HG03139 (cell line): ENCODE data around the gene MARCHF6.
"Not testable (repeated sequence)": the region's sequence is repeated elsewhere in the genome, so short reads cannot be mapped to it uniquely, and the experiment has no call there.

Experiments
- ATAC-seq: cut with Tn5 transposase; IDR thresholded peaks from one replicate; pipeline ENCODE4 v1.9.1; 2021; ENCODE audit not compliant: unreplicated experiment

MARCHF6 gene

GRCh38 chr5:10353241-10354047, at the start of gene MARCHF6:
MARCHF6 (plus strand) TSS chr5:10353695; CDS start chr5:10353899, 204 bp downstream.
- peak; percentile 88 for ATAC-seq

- ATAC-seq = no peak
Observed at GRCh38 chr5:10303699-10304170, 49.8 kb upstream of the MARCHF6 start.

DNA sequence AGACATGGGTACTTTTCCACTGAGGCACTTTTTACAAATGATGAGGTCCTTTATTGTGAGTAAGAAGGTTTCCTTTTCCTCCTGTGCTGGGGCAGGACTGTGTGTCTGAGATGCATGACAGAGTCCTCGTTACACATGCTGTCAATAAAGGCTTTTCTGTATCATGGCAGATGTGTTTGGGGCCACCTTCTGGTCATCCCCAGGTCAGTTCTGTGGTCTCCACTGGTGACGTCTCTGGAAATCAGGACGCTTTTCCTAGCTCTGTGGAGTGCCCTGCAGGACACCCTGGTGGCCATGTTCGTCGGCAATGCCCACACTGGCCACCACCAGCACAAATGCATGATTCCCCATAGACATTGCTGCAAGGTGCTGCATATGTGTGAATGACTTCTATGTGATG, 48.6 kb upstream of the MARCHF6 start:
- ATAC-seq = no peak

DNA sequence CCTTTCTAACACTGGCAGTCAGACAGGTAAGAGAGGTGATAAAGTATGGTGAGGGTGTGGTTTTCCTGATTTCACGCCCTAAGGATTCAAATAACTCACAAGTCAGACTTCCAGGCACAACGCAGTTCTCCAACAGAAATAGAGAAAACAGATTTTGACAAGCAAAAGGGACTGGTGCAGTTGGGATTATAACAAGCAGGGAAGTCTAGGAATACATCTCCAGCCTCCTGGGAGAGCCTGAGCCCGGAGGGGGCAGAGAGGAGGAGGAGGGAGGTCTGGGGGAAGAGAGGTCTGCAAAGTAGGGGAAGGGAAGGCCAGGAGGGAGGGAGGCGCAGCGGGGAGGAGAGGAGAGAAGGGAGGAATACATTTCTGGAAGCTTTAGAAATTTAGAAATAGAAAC, 47.4 kb upstream of the MARCHF6 start:
- no peak for ATAC-seq

- no peak for ATAC-seq
Observed at GRCh38 chr5:10306806-10307205, 46.7 kb upstream of the MARCHF6 start.

GRCh38 chr5:10307206-10308148, 46.0 kb upstream of the MARCHF6 start, which contains the start of gene CMBL:
CMBL (minus strand) TSS chr5:10307902; CDS start chr5:10290762, 17,140 bp downstream.
- peak; percentile 89 for ATAC-seq

- ATAC-seq = no peak
Observed at GRCh38 chr5:10308844-10309243, 44.7 kb upstream of the MARCHF6 start.

DNA sequence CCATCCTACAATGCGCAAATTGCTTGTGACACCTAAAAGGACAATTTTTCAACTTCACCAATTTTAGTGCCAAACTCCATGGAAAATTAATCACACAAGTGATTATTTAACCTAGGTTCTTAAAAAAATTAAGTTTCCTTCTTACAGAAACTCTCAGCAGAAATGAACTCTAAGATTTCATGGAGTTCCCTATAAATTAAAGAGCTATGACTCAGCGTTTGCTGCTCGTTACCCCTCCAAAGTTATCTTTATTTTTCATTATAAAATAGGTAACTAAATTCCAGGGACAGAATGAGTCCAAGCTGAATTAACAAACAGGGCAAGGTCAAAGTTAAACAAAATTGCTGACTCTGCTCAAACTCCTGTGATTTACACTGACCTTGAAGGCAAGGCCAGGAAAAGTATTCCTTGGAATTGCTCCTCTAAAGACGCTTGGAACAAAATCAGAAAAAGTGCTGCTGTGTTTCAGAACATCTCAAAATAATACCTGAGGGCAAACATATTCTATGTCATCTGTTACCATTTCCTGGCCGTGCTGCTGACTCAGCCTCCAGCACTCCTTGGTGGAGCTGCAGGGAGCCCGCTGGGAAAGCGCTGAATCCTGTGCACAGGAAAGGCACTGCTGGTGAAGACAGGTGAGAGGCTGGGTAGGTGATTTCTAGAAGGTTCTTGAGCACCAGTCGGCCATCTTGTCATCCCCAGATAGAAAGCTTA, 43.3 kb upstream of the MARCHF6 start:
- no peak for ATAC-seq

DNA sequence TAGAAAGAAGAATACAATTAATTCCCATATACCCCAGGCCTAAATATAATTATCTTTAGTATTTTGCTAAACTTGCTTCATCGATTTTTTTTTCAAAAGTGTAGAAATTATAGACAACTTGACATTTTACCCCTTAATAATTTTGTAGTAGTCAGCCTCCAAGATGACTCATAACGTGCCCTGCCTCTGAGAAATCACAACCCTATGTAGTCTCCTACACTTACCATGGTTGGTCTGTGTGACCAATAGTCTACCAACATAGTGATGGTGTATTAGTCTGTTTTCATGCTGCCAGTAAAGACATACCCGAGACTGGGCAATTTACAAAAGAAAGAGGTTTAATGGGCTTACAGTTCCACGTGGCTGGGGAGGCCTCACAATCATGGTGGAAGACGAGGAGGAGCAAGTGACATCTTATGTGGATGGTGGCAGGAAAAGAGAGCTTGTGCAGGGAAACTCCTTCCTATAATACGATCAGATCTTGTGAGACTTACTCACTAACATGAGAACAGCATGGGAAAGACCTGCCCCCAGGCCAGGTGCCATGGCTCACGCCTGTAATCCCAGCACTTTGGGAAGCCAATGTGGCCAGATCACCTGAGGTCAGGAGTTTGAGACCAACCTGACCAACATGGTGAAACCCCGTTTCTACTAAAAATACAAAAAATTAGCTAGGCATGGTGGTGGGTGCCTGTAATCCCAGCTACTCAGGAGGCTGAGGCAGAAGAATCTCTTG, 42.5 kb upstream of the MARCHF6 start:
- ATAC-seq = not testable (repeated sequence)

DNA sequence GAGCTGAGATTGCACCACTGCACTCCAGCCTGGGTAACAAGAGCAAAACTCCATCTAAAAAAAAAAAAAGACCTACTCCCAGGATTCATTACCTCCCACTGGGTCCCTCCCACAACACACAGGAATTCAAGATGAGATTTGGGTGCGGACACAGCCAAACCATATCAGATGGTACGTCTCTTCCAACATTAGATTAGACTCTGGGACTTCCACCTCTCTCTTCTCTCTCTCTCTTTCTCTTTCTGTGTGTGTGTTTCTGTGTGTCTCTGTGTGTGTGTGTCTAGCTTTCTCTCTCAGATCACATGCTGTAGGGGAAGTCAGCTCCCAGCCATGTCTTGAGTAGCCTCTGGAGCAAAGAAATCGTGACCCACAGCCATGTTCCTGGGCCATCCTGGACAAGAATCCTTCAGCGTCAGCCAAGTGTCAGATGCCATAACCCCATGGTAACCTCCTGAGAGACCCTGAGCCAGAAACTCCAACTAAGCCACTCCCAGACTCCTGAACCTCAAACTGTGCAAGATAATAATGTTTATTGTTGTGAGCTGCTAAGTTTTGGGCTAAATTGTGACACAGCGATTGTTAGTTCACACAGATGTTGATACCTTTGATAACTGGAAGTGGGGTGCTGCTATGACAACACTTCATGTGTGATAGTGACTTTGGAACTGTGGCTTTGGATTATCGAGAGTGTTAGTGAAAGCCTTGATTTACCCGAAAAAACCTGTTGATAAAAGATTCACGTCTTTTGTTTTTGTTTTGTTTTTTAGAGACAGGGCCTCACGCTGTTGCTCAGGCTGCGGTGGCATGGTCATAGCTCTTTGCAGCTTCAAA, 41.7 kb upstream of the MARCHF6 start:
- ATAC-seq = no peak

- ATAC-seq = no peak
Observed at GRCh38 chr5:10315201-10315600, 38.3 kb upstream of the MARCHF6 start.

GRCh38 chr5:10315824-10316509, 37.5 kb upstream of the MARCHF6 start:
- no peak for ATAC-seq

DNA sequence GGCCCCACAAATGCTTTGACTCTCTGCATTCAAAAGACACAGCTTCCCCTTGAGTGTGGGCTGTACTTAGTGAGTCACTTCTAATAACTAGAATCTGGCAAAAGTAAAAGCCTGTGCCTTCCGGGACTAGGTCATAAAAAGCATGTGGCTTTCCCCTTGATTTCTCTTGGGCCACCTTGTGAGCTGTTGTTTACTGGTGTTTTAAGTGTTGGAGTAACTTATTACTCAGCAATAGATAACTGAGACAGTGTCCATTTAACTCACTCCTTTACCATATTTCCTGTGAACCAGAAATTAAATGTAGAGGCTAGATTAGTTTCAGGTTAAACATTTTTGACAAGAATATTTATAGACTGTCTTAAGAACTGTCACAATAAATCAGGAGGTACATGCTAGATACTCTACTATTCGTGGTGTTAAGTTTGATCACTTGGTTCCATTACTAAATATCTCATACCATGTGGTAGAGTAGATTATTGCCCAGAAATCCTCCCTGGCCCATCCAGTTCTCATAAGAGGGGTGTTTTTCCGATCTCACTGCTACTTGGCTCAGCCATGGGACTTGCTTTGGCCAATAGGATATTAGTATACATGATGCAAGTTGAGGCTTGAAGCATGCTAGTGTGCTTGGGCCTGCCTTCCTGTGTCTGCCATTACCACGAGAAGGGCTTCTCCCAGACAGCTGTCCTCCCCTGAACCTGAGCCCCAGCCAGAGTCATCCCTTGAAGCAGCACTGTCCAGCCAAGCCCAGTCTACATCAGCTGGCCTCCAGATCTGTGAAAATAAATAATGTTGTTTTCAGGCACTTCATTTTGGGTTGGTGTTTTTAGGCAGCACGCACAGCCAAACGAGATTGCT, 35.4 kb upstream of the MARCHF6 start:
- peak; percentile 68 for ATAC-seq

GRCh38 chr5:10319202-10319851, 34.2 kb upstream of the MARCHF6 start:
- ATAC-seq = no peak

DNA sequence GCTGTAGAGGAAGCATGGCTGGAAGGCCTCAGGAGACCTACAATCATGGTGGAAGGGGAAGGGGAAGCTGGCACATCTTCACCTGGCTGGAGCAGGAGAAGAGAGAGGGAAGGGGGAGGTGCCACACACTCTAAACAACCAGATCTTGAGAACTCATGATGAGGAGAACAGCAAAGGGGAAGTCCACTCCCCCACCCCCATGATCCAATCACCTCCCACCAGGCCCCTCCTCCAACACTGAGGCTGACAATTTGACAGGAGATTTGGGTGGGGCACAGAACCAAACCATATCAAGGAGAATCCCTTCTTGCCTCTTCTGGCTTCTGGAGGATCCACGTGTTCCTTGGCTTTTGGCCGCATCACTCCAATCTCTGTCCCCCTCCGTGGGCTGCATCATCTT, 32.7 kb upstream of the MARCHF6 start:
- no peak for ATAC-seq

DNA sequence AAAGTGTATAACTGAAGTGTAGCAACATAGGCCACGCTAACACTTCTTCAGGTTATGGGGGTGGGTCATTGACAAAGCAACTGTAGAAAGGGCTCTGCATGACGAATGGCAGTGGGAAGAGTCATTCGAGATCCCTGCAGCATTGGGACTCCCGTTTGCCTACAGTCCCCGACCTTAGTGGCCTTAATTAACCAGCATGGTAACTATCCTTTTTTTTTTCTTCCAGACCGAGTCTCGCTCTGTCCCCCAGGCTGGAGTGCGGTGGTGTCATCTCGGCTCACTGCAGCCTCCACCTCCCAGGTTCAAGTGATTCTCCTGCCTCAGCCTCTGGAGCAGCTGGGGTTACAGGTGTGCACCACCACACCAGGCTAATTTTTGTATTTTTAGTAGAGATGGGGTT, 31.6 kb upstream of the MARCHF6 start:
- ATAC-seq = no peak
